ENCODE results near the gene ENTPD3.
A peak's percentile ranks its signal among the peaks of the same experiment; 100 is the strongest.
"Not testable (repeated sequence)": the region's sequence is repeated elsewhere in the genome, so short reads cannot be mapped to it uniquely, and the experiment has no call there.

Gene ENTPD3

DNA sequence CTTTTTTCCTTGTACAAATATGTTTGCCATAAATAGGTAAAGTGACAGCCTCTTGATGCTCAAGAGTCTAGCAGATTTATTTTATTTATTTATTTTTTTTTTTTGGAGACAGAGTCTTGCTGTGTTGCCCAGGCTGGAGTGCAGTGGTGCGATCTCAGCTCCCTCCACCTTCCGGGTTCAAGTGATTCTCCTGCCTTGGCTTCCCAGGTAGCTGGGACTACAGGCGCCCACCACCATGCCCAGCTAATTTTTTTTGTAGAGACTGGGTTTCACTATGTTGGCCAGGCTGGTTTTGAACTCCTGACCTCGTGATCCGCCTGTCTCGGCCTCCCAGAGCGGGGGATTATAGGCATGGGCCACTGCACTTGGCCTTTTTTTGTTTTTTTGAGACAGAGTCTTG is 75.9 kb downstream of the ENTPD3 start:
- not testable (repeated sequence) for DNase-seq (ENCODE audit: low spot score)

DNA sequence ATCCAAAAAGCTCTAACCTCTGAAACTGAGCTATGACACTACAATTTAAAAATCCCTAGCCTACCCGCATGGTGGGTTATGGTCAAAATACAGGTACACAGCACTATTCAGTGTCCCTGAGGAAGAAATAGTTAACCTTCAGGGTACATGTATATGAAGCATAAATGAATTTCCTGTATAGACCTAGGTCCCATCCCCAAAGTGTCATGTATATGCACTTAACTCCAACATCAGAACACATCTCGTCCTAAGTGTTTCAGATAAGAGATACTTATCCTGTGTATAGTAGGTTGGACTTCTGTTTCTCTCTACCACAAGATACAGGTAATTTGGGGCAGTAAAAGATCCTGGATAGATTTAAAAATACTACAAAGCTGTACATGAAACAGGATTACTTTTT is 76.6 kb downstream of the ENTPD3 start:
- no peak for DNase-seq (ENCODE audit: low spot score)

- peak; percentile 19 for DNase-seq (ENCODE audit: low spot score)
Observed at GRCh38 chr3:40464339-40465110, 77.5 kb downstream of the ENTPD3 start.

DNA sequence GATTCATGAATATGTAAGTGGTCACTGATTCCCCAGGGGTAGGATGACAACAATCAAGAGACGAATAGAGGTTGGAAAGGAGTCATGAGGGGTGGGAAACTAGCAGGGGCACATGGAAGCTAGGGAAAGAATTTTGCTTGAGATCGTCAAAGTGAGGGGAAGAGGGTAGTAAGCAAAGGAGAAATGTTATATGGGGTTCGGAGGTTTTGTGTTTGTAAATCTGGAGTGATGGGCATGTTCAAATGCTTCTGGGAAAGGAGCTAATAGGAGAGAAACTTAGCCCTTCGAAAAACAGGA is 78.1 kb downstream of the ENTPD3 start:
- no peak for DNase-seq (ENCODE audit: low spot score)

- no peak for DNase-seq (ENCODE audit: low spot score)
Observed at GRCh38 chr3:40465456-40465855, 78.5 kb downstream of the ENTPD3 start.

DNA sequence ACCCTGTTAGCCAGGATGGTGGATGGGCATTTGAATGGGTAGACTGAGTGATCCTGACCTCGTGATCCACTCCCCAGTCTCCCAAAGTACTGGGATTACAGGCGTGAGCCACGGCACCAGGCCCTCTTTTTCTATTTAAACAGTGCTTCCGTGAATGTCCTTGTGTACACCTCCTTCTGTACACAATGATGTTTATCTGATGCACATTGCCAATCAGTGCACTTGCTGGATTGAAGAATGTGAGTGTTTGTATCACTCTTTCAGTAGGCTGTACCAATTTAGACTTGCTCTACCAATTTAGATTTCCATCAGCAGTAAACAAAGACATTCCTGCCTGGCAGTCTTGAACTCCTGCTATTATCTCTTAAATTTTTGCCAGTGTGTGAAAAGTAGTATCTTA is 81.0 kb downstream of the ENTPD3 start:
- DNase-seq (ENCODE audit: low spot score): no peak

DNA sequence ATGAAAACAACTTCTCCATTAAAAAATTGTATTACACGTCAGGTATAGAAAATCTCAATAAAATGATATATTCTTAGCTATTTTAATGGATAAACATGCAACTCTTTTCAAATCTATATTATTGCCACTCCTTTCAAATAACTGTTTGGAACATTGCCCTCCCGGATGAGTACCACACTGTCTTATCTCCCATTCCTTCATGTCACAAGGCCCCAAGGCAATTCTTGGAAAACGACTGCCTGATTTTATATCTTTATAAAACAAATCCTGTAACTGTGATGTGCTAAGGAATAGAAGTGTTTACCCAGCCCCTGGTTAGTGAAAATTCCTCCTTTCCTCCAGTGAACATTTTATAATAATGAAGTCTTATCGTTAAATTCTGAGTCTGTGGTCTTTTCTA is 83.7 kb downstream of the ENTPD3 start:
- no peak for DNase-seq (ENCODE audit: low spot score)

GRCh38 chr3:40476478-40477470 is 89.8 kb downstream of the ENTPD3 start, which contains the start of gene ZNF619:
ZNF619 (plus strand) TSS chr3:40477122; CDS start chr3:40477980, 858 bp downstream.
- DNase-seq (ENCODE audit: low spot score): peak; percentile 75

- no peak for DNase-seq (ENCODE audit: low spot score)
Observed at GRCh38 chr3:40477666-40478065, 90.7 kb downstream of the ENTPD3 start.
